ENCODE measurements around the gene KIF5C. TPM values are rescaled to one million over a fixed set of nuclear protein-coding genes. Genes with fewer than 3 reads are reported as not detected.

Gene KIF5C
- total RNA-seq, 2 donors from 2014 or later: 2.0 to 2.6 TPM

- no peaks in the 10 kb centered on the region for H3K27me3 ChIP-seq
- no peak for TF ChIP-seq POLR2A (IDR thresholded peaks at IDR 0.05)
- no peak for TF ChIP-seq CTCF (IDR thresholded peaks at IDR 0.05)
- no peak for ATAC-seq
- H3K36me3 ChIP-seq (replicated peaks in 1 of 2; ENCODE audit: insufficient read depth in 1 of 2, low read depth in 2 of 2): no peaks in the 10 kb centered on the region
- DNase-seq: no peak
- no peak overlapping the region for H3K4me3 ChIP-seq
- intact Hi-C loops (cut with DNase I): no loop called here
- WGBS, 2 donors: 63 to 65% methylated on average over 4 of the region's 4 CpGs
- H3K27ac ChIP-seq: no peak overlapping the region
- no peaks in the 10 kb centered on the region for H3K9me3 ChIP-seq
- H3K4me1 ChIP-seq: no peaks in the 10 kb centered on the region
These were observed 49.6 kb downstream of the KIF5C start for GRCh38 chr2:148924514-148925178.

- Histone ChIP-seq H3K4me3 (no peak overlapping the region), H3K27ac (no peak overlapping the region), H3K4me1 (no peaks in the 10 kb centered on the region), H3K36me3 (replicated peaks in 1 of 2; ENCODE audit: insufficient read depth in 1 of 2, low read depth in 2 of 2) (no peaks in the 10 kb centered on the region), H3K9me3 (no peaks in the 10 kb centered on the region), H3K27me3 (no peaks in the 10 kb centered on the region)
- WGBS, 2 donors: 55 to 62% methylated on average over 33 of the region's 33 CpGs
- TF ChIP-seq POLR2A (IDR thresholded peaks at IDR 0.05) (no peak), CTCF (IDR thresholded peaks at IDR 0.05) (peak; percentile 47 to 60 (median 51))
- intact Hi-C loops (cut with DNase I): no loop called here
- DNase-seq (peak; percentile 20 to 58 (median 28)), ATAC-seq (no peak)
These were observed 51.4 kb downstream of the KIF5C start for GRCh38 chr2:148926291-148926961.

- ATAC-seq (no peak), DNase-seq (no peak)
- Histone ChIP-seq H3K27me3 (no peaks in the 10 kb centered on the region), H3K4me1 (no peaks in the 10 kb centered on the region), H3K27ac (no peak overlapping the region), H3K4me3 (no peak overlapping the region), H3K9me3 (no peaks in the 10 kb centered on the region), H3K36me3 (replicated peaks in 1 of 2; ENCODE audit: insufficient read depth in 1 of 2, low read depth in 2 of 2) (no peaks in the 10 kb centered on the region)
- TF ChIP-seq POLR2A (IDR thresholded peaks at IDR 0.05) (no peak), CTCF (IDR thresholded peaks at IDR 0.05) (no peak)
- WGBS, 2 donors: 73 to 86% methylated on average over 11 of the region's 11 CpGs
- intact Hi-C loops (cut with DNase I): no loop called here
These were observed 52.0 kb downstream of the KIF5C start for GRCh38 chr2:148926981-148927401.

GRCh38 chr2:148928395-148928794 lies 53.4 kb downstream of the KIF5C start:
- no peak for TF ChIP-seq CTCF (IDR thresholded peaks at IDR 0.05)
- Histone ChIP-seq H3K9me3 (no peaks in the 10 kb centered on the region), H3K4me3 (no peak overlapping the region), H3K27me3 (no peaks in the 10 kb centered on the region), H3K36me3 (replicated peaks in 1 of 2; ENCODE audit: insufficient read depth in 1 of 2, low read depth in 2 of 2) (no peaks in the 10 kb centered on the region), H3K4me1 (no peaks in the 10 kb centered on the region), H3K27ac (no peak overlapping the region)
- DNase-seq (no peak), ATAC-seq (no peak)
- intact Hi-C loops (cut with DNase I): no loop called here
- WGBS, 2 donors: 50 to 61% methylated on average over 3 of the region's 3 CpGs

Measured in body of pancreas (tissue), 4 donors.